H1 (cell line): ENCODE data around the gene RAD51B. TPM values are rescaled to one million over a fixed set of nuclear protein-coding genes. Genes with fewer than 3 reads are reported as not detected.

Source experiments
- CTCF ChIA-PET: fragments of 300-600 bp; sonication (Branson Sonifier 250); formaldehyde crosslinking; loops from one replicate; lab custom pipeline; 2021; ENCODE audit not compliant: partially characterized antibody; lab: Charles Lee
- POLR2A ChIA-PET: fragments of 300-600 bp; sonication (Branson Sonifier 250); formaldehyde crosslinking; loops from one replicate; lab custom pipeline; 2021; ENCODE audit warnings: inconsistent platforms; ENCODE audit not compliant: partially characterized antibody; lab: Charles Lee
- DNase-seq, 2 experiments: peaks; one replicate each; pipeline versions ENCODE4 v3.0.0 to v3.0.0-alpha.2; 2010 to 2022; ENCODE audit warnings: low spot score in 2 of 2, low read depth in 1 of 2, mixed read lengths in 1 of 2
- FAIRE-seq: peaks from 2 replicates; lab custom pipeline; 2011; peaks lifted over from hg19 to GRCh38; lab: Jason Lieb, UNC
- H2AFZ ChIP-seq: 2 replicates; pipeline ENCODE4 v1.8.1; 2012; ENCODE audit warnings: low read length, inconsistent platforms
- H2AK5ac ChIP-seq: 2 replicates; pipeline ENCODE4 v1.6.1; 2013; ENCODE audit warnings: low read depth, low read length
- H2BK120ac ChIP-seq: replicated peaks from 2 replicates; pipeline ENCODE3; 2013; ENCODE audit warnings: low read depth, low read length, inconsistent platforms
- H2BK12ac ChIP-seq: 2 replicates; pipeline ENCODE4 v1.6.1; 2013; ENCODE audit warnings: low read depth, low read length
- H2BK15ac ChIP-seq: 2 replicates; pipeline ENCODE4 v1.6.1; 2013; ENCODE audit warnings: low read length
- H2BK20ac ChIP-seq: 2 replicates; pipeline ENCODE4 v1.6.1; 2013; ENCODE audit warnings: low read length
- H2BK5ac ChIP-seq: 2 replicates; pipeline ENCODE4 v1.6.1; 2013; ENCODE audit warnings: low read depth, low read length
- H3K14ac ChIP-seq: 2 replicates; pipeline ENCODE4 v1.6.1; 2013; ENCODE audit warnings: inconsistent platforms; ENCODE audit not compliant: insufficient read length
- H3K18ac ChIP-seq: 2 replicates; pipeline ENCODE4 v1.6.1; 2013; ENCODE audit warnings: low read length; ENCODE audit errors: extremely low read depth
- H3K23ac ChIP-seq: 2 replicates; pipeline ENCODE4 v1.6.1; 2013; ENCODE audit warnings: inconsistent platforms; ENCODE audit not compliant: insufficient read length
- H3K23me2 ChIP-seq: 2 replicates; pipeline ENCODE4 v1.6.1; 2013; ENCODE audit warnings: low read depth, low read length
- H3K27ac ChIP-seq: 2 replicates; pipeline ENCODE4 v1.6.1; 2011; ENCODE audit warnings: low read depth, low read length, inconsistent platforms
- H3K27me3 ChIP-seq, 4 experiments: replicated peaks in 1 of 4; 1 replicate in 1 of 4; 2 replicates in 3 of 4; pipeline versions ENCODE4 v1.6.1 to v1.8.1; 2011 to 2013; ENCODE audit warnings: low read length in 3 of 4, mild to moderate bottlenecking in 3 of 4, inconsistent platforms in 2 of 4, mixed read lengths in 2 of 4, moderate library complexity in 1 of 4; ENCODE audit not compliant: control insufficient read depth in 3 of 4, insufficient read depth in 3 of 4; ENCODE audit errors: extremely low read depth in 1 of 4
- H3K36me3 ChIP-seq, 4 experiments: 2 replicates each; pipeline versions ENCODE4 v1.6.1 to v1.8.1; 2011 to 2013; ENCODE audit warnings: mild to moderate bottlenecking in 4 of 4, low read length in 3 of 4, moderate library complexity in 2 of 4, control low read depth in 1 of 4, inconsistent platforms in 1 of 4; ENCODE audit not compliant: insufficient read depth in 4 of 4, control insufficient read depth in 2 of 4
- H3K4ac ChIP-seq: replicated peaks from 2 replicates; pipeline ENCODE3; 2013; ENCODE audit warnings: low read length, low read depth, mixed read lengths, inconsistent platforms; ENCODE audit not compliant: insufficient read length
- H3K4me1 ChIP-seq, 4 experiments: replicated peaks in 1 of 4; 1 replicate in 1 of 4; 2 replicates in 3 of 4; pipeline versions ENCODE4 v1.6.1 to v1.8.1; 2011 to 2013; ENCODE audit warnings: low read length in 3 of 4, inconsistent platforms in 2 of 4, mixed read lengths in 1 of 4; ENCODE audit not compliant: insufficient read depth in 4 of 4, control insufficient read depth in 3 of 4
- H3K4me2 ChIP-seq, 2 experiments: 2 replicates each; pipeline versions ENCODE4 v1.6.1 to v1.8.1; 2011 to 2013; ENCODE audit warnings: low read depth in 2 of 2, low read length in 2 of 2, control low read depth in 1 of 2, inconsistent platforms in 1 of 2, mild to moderate bottlenecking in 1 of 2; ENCODE audit not compliant: insufficient read depth in 1 of 2
- H3K4me3 ChIP-seq, 4 experiments: fragments of 200-600, 300-600 bp in 1 of 4; sonication (generic), shearing (Covaris generic), sonication (Bioruptor Twin) in 1 of 4; 2 replicates each; pipeline versions ENCODE4 v1.5.1 to v1.8.1; 2011 to 2016; ENCODE audit warnings: low read length in 4 of 4, low read depth in 3 of 4, control low read depth in 2 of 4, inconsistent platforms in 2 of 4, mild to moderate bottlenecking in 2 of 4, mixed read lengths in 1 of 4, moderate library complexity in 1 of 4; ENCODE audit not compliant: insufficient read depth in 2 of 4; ENCODE audit errors: extremely low read depth in 1 of 4
- H3K56ac ChIP-seq: replicated peaks from 2 replicates; pipeline ENCODE3; 2013; ENCODE audit warnings: low read depth, mild to moderate bottlenecking, mixed read lengths, low read length, inconsistent platforms; ENCODE audit not compliant: insufficient read length
- H3K79me1 ChIP-seq: 2 replicates; pipeline ENCODE4 v1.6.1; 2013; ENCODE audit warnings: low read depth, low read length, control low read depth
- H3K79me2 ChIP-seq, 2 experiments: 2 replicates each; pipeline versions ENCODE4 v1.6.1 to v1.8.1; 2012 to 2013; ENCODE audit warnings: low read length in 2 of 2, mild to moderate bottlenecking in 2 of 2, inconsistent platforms in 1 of 2; ENCODE audit not compliant: insufficient read depth in 2 of 2, control insufficient read depth in 1 of 2
- H3K9ac ChIP-seq, 4 experiments: replicated peaks in 1 of 4; 1 replicate in 1 of 4; 2 replicates in 3 of 4; pipeline versions ENCODE4 v1.6.1 to v1.8.1; 2011 to 2013; ENCODE audit warnings: low read depth in 3 of 4, low read length in 3 of 4, control low read depth in 2 of 4, mild to moderate bottlenecking in 2 of 4, moderate library complexity in 2 of 4, inconsistent platforms in 1 of 4; ENCODE audit errors: extremely low read depth in 1 of 4
- H3K9me3 ChIP-seq, 2 experiments: 2 replicates each; pipeline versions ENCODE4 v1.6.1 to v1.8.1; 2012 to 2013; ENCODE audit warnings: mild to moderate bottlenecking in 2 of 2, moderate library complexity in 2 of 2, control low read depth in 1 of 2, inconsistent platforms in 1 of 2, low read depth in 1 of 2, low read length in 1 of 2, mixed read lengths in 1 of 2; ENCODE audit not compliant: insufficient read depth in 2 of 2
- H4K20me1 ChIP-seq, 2 experiments: replicated peaks in 1 of 2; 2 replicates each; pipeline versions ENCODE3 to v1.8.1; 2011 to 2013; ENCODE audit warnings: inconsistent platforms in 2 of 2, low read length in 2 of 2, mild to moderate bottlenecking in 1 of 2; ENCODE audit not compliant: insufficient read depth in 2 of 2, control insufficient read depth in 1 of 2
- H4K5ac ChIP-seq: 2 replicates; pipeline ENCODE4 v1.6.1; 2013; ENCODE audit warnings: low read length, low read depth, mixed read lengths, inconsistent platforms; ENCODE audit not compliant: insufficient read length
- H4K8ac ChIP-seq: 2 replicates; pipeline ENCODE4 v1.8.0; 2013; ENCODE audit warnings: mild to moderate bottlenecking, moderate library complexity, low read length, inconsistent platforms; ENCODE audit not compliant: insufficient read depth; ENCODE audit errors: extremely low read depth
- H4K91ac ChIP-seq: replicated peaks from 2 replicates; pipeline ENCODE3; 2013; ENCODE audit warnings: low read length, mixed read lengths, inconsistent platforms; ENCODE audit not compliant: insufficient read length
- CBX8 ChIP-seq: fragments of 300-800, 300-1000 bp; sonication (generic); IDR thresholded peaks from 2 replicates; pipeline ENCODE4 v1.7.1; 2016; ENCODE audit warnings: low read depth, low read length, borderline replicate concordance
- CTBP2 ChIP-seq: IDR thresholded peaks from 2 replicates; pipeline ENCODE4 v1.7.0; 2011; ENCODE audit warnings: borderline replicate concordance, mild to moderate bottlenecking, moderate library complexity, mixed read lengths, low read length; ENCODE audit not compliant: insufficient read depth, insufficient read length
- HDAC2 ChIP-seq, 2 experiments: fragments of 300-600 bp in 1 of 2; sonication (generic) in 1 of 2; IDR thresholded peaks; 2 replicates each; pipeline ENCODE4 v1.6.1; 2011 to 2012; ENCODE audit warnings: low read depth in 2 of 2, low read length in 2 of 2, mild to moderate bottlenecking in 2 of 2, moderate library complexity in 2 of 2, borderline replicate concordance in 1 of 2, inconsistent platforms in 1 of 2
- SIX5 ChIP-seq: IDR thresholded peaks from 2 replicates; pipeline ENCODE4 v1.6.1; 2011; ENCODE audit warnings: mild to moderate bottlenecking, low read depth, low read length
- USF2 ChIP-seq: IDR thresholded peaks from 2 replicates; pipeline ENCODE4 v1.6.1; 2011; ENCODE audit warnings: low read length, improper control_type of control experiment
- WGBS, 2 experiments: shearing (Covaris generic) in 1 of 2; methylation state at CpG; one replicate each; pipeline versions ENCODE4 v1.1.6 to v1.1.7; 2013 to 2015; ENCODE audit warnings: low lambda C conversion rate in 2 of 2, mixed read lengths in 2 of 2, inconsistent platforms in 1 of 2, low coverage in 1 of 2, missing lambda C conversion rate in 1 of 2; ENCODE audit not compliant: insufficient replicate concordance in 2 of 2, insufficient coverage in 1 of 2, insufficient read length in 1 of 2; ENCODE audit errors: extremely low coverage in 1 of 2, missing lambda C conversion rate in 1 of 2; 5-methylcytosine and 5-hydroxymethylcytosine counted together
- polyA plus RNA-seq, 7 experiments: library from polyadenylated mRNA; depleted of rRNA in 3 of 7; stranded (reverse) in 5 of 7; unstranded in 2 of 7; fragments of >200 nt in 5 of 7; fragments of 200-250 nt in 2 of 7; gene quantifications; 1 replicate in 5 of 7; 2 replicates in 1 of 7; 4 replicates in 1 of 7; pipeline versions ENCODE4 v1.2.1 to v1.2.3, GENCODE V29; 2011 to 2013; ENCODE audit warnings: missing spikeins in 2 of 7, mixed read lengths in 2 of 7
- total RNA-seq: library from RNA; stranded (reverse); fragmentation: NEBNext Ultra II Directional; extraction: Animal tissue kit (Norgen Biotek cat#: 25700); gene quantifications from 2 replicates; pipeline ENCODE4 v1.2.1, GENCODE V29; 2021

Gene RAD51B
- total and polyA plus RNA-seq, 2 of the 8 experiments (the other 6 are each of a cell fraction or from before 2014, with no cell fraction given): 3.9 to 14.9 TPM

- Histone ChIP-seq H3K4ac (no peak overlapping the region), H3K79me1 (no peaks in the 10 kb centered on the region; the same call in 1 of the 2 replicates), H2AK5ac (no peak overlapping the region), H2BK120ac (no peak overlapping the region), H2BK15ac (no peak overlapping the region), H2BK5ac (no peak overlapping the region), H4K91ac (no peak overlapping the region), H2BK12ac (0 out of 2 replicates have a peak overlapping the region, but pooled peaks have one; percentile 39), H2BK20ac (no peak overlapping the region), H3K79me2 (no peaks in the 10 kb centered on the region), H3K14ac (no peak overlapping the region), H2AFZ (no peak overlapping the region), H3K56ac (no peak overlapping the region), H3K27ac (no peak overlapping the region), H3K9me3 (no peaks in the 10 kb centered on the region), H3K36me3 (no peaks in the 10 kb centered on the region), H3K27me3 (no peaks in the 10 kb centered on the region), H3K4me2 (no peak overlapping the region), H4K20me1 (no peaks in the 10 kb centered on the region), H4K8ac (no peak overlapping the region), H4K5ac (no peak overlapping the region), H3K9ac (no peak overlapping the region), H3K23ac (no peak overlapping the region), H3K23me2 (peaks cover 5% of the 10 kb centered on the region; the same call in 1 of the 2 replicates), H3K18ac (no peak overlapping the region), H3K4me1 (peaks cover 0 to 6% (median 4%) of the 10 kb centered on the region in 4 experiments; a peak in 4 of 7 replicates), H3K4me3 (no peak overlapping the region)
- peak in 1 of 2 experiments; percentile 20 for DNase-seq
- 85% methylated on average over 3 of the region's 3 CpGs; no CpG with 5 or more reads in 1 of the 2 experiments for WGBS, 2 experiments
- ChIA-PET CTCF (interaction anchor here (0.7 to 1.3 kb wide), 4 partner anchors 20 to 34 kb away, joined by 3 to 4 read pairs (median 3); no protein-coding TSS in a partner anchor), POLR2A (no interaction called here)
- FAIRE-seq: no peak
- TF ChIP-seq CTBP2 (no peak), SIX5 (no peak), HDAC2 (IDR thresholded peaks at IDR 0.05; ENCODE audit: borderline replicate concordance in 1 of 2, low read depth in 2 of 2, low read length in 2 of 2) (no peak), CBX8 (no peak), USF2 (no peak)
Observed at GRCh38 chr14:68623826-68624225, 804.2 kb downstream of the RAD51B start.
